Esophagus muscularis mucosa (tissue), 4 donors: ENCODE data around the gene NHP2.

ENCODE experiments used
- CTCF ChIP-seq, 3 experiments: fragments of 200-600 bp in 2 of 3; fragments of 450-650 bp in 1 of 3; sonication (generic) in 2 of 3; IDR thresholded peaks; one replicate each; pipeline ENCODE4 v1.5.1; 2017 to 2019; ENCODE audit warnings: antibody characterized with exemption in 3 of 3, mild to moderate bottlenecking in 2 of 3, moderate library complexity in 1 of 3
- EP300 ChIP-seq: sonication (generic); formaldehyde crosslinking; IDR thresholded peaks from one replicate; pipeline ENCODE4 v1.6.1; 2017; ENCODE audit warnings: antibody characterized with exemption
- POLR2A ChIP-seq: fragments of 450-650 bp; IDR thresholded peaks from one replicate; pipeline ENCODE4 v1.6.1; 2017; ENCODE audit warnings: antibody characterized with exemption, moderate library complexity, mild to moderate bottlenecking, low read depth

GRCh38 chr5:178129296-178129695 is 24.4 kb downstream of the NHP2 start:
- TF ChIP-seq CTCF (IDR thresholded peaks at IDR 0.05) (no peak), EP300 (no peak), POLR2A (no peak)
